CD14-positive monocyte (primary cell): ENCODE results near the gene DLGAP4. TPM values are rescaled to one million over a fixed set of nuclear protein-coding genes. Genes with fewer than 3 reads are reported as not detected.

Experiments
- DNase-seq, 3 donors: peaks; one replicate each; pipeline ENCODE4 v3.0.0-alpha.2; 2011 to 2022
- H2AFZ ChIP-seq: 2 replicates; pipeline ENCODE4 v1.6.0; 2012; ENCODE audit warnings: mild to moderate bottlenecking, low read depth, low read length, inconsistent platforms; ENCODE audit not compliant: insufficient read depth, poor library complexity, severe bottlenecking
- H3K27ac ChIP-seq, 2 donors: 1 replicate in 1 of 2; 2 replicates in 1 of 2; pipeline ENCODE4 v1.5.1; 2012 to 2013; ENCODE audit warnings: low read length in 2 of 2, control low read depth in 1 of 2, inconsistent platforms in 1 of 2, low read depth in 1 of 2, mild to moderate bottlenecking in 1 of 2
- H3K27me3 ChIP-seq, 2 donors: one replicate each; pipeline versions ENCODE4 v1.6.0 to v1.6.1; 2011 to 2013; ENCODE audit warnings: low read length in 2 of 2; ENCODE audit not compliant: control insufficient read depth in 2 of 2, insufficient read depth in 2 of 2
- H3K36me3 ChIP-seq, 2 donors: replicated peaks in 1 of 2; 1 replicate in 1 of 2; 2 replicates in 1 of 2; pipeline versions ENCODE4 v1.5.1 to v1.6.1; 2012 to 2013; ENCODE audit warnings: low read length in 2 of 2, control low read depth in 1 of 2, inconsistent platforms in 1 of 2, mild to moderate bottlenecking in 1 of 2; ENCODE audit not compliant: insufficient read depth in 2 of 2, control insufficient read depth in 1 of 2
- H3K4me1 ChIP-seq, 2 donors: 1 replicate in 1 of 2; 2 replicates in 1 of 2; pipeline versions ENCODE4 v1.5.1 to v1.6.1; 2012 to 2013; ENCODE audit warnings: low read length in 2 of 2, control low read depth in 1 of 2, inconsistent platforms in 1 of 2, mild to moderate bottlenecking in 1 of 2, moderate library complexity in 1 of 2; ENCODE audit not compliant: insufficient read depth in 2 of 2, control insufficient read depth in 1 of 2
- H3K4me2 ChIP-seq: replicated peaks from 2 replicates; pipeline ENCODE3; 2012; ENCODE audit warnings: low read length, moderate library complexity, mild to moderate bottlenecking; ENCODE audit not compliant: poor library complexity, severe bottlenecking; ENCODE audit errors: extremely low read depth
- H3K4me3 ChIP-seq, 3 experiments: fragments of 200-600 bp in 1 of 3; sonication (generic) in 1 of 3; replicated peaks in 1 of 3; 1 replicate in 2 of 3; 2 replicates in 1 of 3; pipeline ENCODE4 v1.5.1; 2011 to 2013; ENCODE audit warnings: low read length in 3 of 3, mild to moderate bottlenecking in 3 of 3, control low read depth in 2 of 3, low read depth in 2 of 3, inconsistent platforms in 1 of 3, moderate library complexity in 1 of 3
- H3K79me2 ChIP-seq: 2 replicates; pipeline ENCODE4 v1.6.0; 2012; ENCODE audit warnings: mild to moderate bottlenecking, control low read depth, inconsistent platforms, low read length, moderate library complexity; ENCODE audit not compliant: insufficient read depth
- H3K9ac ChIP-seq: 2 replicates; pipeline ENCODE4 v1.6.0; 2017; ENCODE audit warnings: low read length, mild to moderate bottlenecking; ENCODE audit not compliant: insufficient read depth, poor library complexity, severe bottlenecking
- H3K9me3 ChIP-seq, 2 donors: replicated peaks in 1 of 2; 1 replicate in 1 of 2; 2 replicates in 1 of 2; pipeline versions ENCODE4 v1.5.1 to v1.6.1; 2012 to 2013; ENCODE audit warnings: low read length in 2 of 2, control low read depth in 1 of 2; ENCODE audit not compliant: control insufficient read depth in 1 of 2, insufficient read depth in 1 of 2
- H4K20me1 ChIP-seq: 2 replicates; pipeline ENCODE4 v1.6.0; 2012; ENCODE audit warnings: mild to moderate bottlenecking, low read length, control low read depth, moderate library complexity; ENCODE audit not compliant: insufficient read depth
- H3K27ac Mint-ChIP-seq, 7 donors: one replicate each; pipeline ENCODE4 v1.8.0; 2020; ENCODE audit warnings: mild to moderate bottlenecking in 7 of 7, mixed read lengths in 7 of 7, moderate library complexity in 6 of 7, inconsistent platforms in 2 of 7
- H3K27me3 Mint-ChIP-seq, 3 donors: one replicate each; pipeline ENCODE4 v1.8.0; 2021 to 2022; ENCODE audit warnings: low read depth in 3 of 3, mild to moderate bottlenecking in 3 of 3, mixed read lengths in 3 of 3, moderate library complexity in 3 of 3, inconsistent platforms in 1 of 3
- H3K36me3 Mint-ChIP-seq, 2 donors: one replicate each; pipeline ENCODE4 v1.8.0; 2020; ENCODE audit warnings: mixed read lengths in 2 of 2, inconsistent platforms in 1 of 2, mild to moderate bottlenecking in 1 of 2
- H3K4me1 Mint-ChIP-seq: one replicate; pipeline ENCODE4 v1.8.0; 2020; ENCODE audit warnings: mild to moderate bottlenecking, mixed read lengths
- H3K4me3 Mint-ChIP-seq, 2 donors: one replicate each; pipeline ENCODE4 v1.8.0; 2020; ENCODE audit warnings: mild to moderate bottlenecking in 2 of 2, mixed read lengths in 2 of 2, moderate library complexity in 1 of 2
- H3K9me3 Mint-ChIP-seq, 7 donors: one replicate each; pipeline ENCODE4 v1.8.0; 2020 to 2022; ENCODE audit warnings: mixed read lengths in 7 of 7, mild to moderate bottlenecking in 6 of 7, moderate library complexity in 6 of 7, inconsistent platforms in 2 of 7
- WGBS: methylation state at CpG from one replicate; pipeline ENCODE4 v1.1.5; 2013; ENCODE audit warnings: missing lambda C conversion rate; ENCODE audit not compliant: insufficient coverage; 5-methylcytosine and 5-hydroxymethylcytosine counted together
- intact Hi-C, 2 donors: fragments of 100-400 bp; cut with micrococcal nuclease; formaldehyde crosslinking; loops; one replicate each; pipeline versions ENCODE4 v1.15.0 to v1.15.1; 2023
- polyA plus RNA-seq, 3 donors: library from polyadenylated mRNA; depleted of rRNA in 1 of 3; unstranded in 2 of 3; stranded (reverse) in 1 of 3; fragments of 300-500 nt in 2 of 3; fragments of >200 nt in 1 of 3; fragmentation: Illumina TruSeq in 2 of 3; gene quantifications; 1 replicate in 2 of 3; 2 replicates in 1 of 3; pipeline ENCODE4 v1.2.3, GENCODE V29; 2012 to 2021
- TF ChIP-seq, protein P1 (sequence below): fragments of 200-600 bp; IDR thresholded peaks from one replicate; pipeline ENCODE4 v1.8.0; 2022; ENCODE audit warnings: antibody characterized with exemption, mild to moderate bottlenecking

Gene DLGAP4
- polyA plus RNA-seq, 3 donors, result 9.9 to 52.7 (median 17.6) TPM

DNA sequence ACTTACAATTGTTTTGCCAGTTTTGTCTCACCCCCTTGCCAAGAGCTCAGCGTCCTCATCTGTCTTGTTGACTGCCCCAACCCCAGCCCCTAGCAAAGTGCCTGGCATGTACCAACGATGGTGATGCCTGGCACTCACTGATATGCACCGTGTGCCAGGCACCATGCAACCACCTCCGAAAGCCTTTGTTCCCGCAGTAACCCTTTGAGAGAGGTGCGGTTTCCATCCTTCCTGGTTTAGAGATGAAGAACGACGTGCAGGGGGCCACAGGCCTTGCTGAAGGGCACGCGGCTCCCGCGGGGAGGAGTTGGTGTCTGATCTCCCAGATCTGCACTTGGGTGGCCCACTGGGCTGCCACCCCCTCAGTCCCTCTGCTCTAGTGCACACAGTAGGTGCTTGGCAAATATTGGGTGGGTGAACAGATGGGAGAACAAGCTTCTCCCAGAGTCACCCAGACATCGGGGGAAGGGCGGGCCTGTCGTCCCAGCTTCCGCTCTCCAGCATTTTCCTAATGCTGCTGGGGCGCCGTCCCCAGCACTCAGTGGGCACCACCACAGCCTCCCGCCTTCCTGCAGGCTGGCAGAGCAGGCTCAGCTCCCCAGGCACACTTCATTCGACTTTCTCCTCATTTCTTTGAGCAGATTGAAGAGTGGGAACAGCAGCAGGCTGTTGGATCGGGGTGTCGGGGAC, 35.3 kb downstream of the DLGAP4 start:
- no peak overlapping the region for H2AFZ ChIP-seq
- no peaks in the 10 kb centered on the region for H4K20me1 ChIP-seq
- Mint-ChIP-seq H3K27ac (no peak overlapping the region), H3K9me3 (peaks cover 0 to 1% (median 0%) of the 10 kb centered on the region in 7 donors), H3K36me3 (no peaks in the 10 kb centered on the region), H3K4me3 (no peak overlapping the region), H3K27me3 (peaks cover 3 to 6% (median 6%) of the 10 kb centered on the region in 3 donors), H3K4me1 (no peaks in the 10 kb centered on the region)
- no peak for DNase-seq
- 91% methylated on average over 20 of the region's 22 CpGs for WGBS
- no peaks in the 10 kb centered on the region for H3K79me2 ChIP-seq
- no peaks in the 10 kb centered on the region for H3K36me3 ChIP-seq
- H3K4me2 ChIP-seq, result no peak overlapping the region
- H3K27ac ChIP-seq, result no peak overlapping the region
- no peaks in the 10 kb centered on the region for H3K4me1 ChIP-seq
- H3K4me3 ChIP-seq, result no peak overlapping the region
- H3K27me3 ChIP-seq, result no peaks in the 10 kb centered on the region
- intact Hi-C loops, result no loop called here
- H3K9me3 ChIP-seq, result no peaks in the 10 kb centered on the region
- no peak overlapping the region for H3K9ac ChIP-seq
- TF ChIP-seq, protein P1, sequence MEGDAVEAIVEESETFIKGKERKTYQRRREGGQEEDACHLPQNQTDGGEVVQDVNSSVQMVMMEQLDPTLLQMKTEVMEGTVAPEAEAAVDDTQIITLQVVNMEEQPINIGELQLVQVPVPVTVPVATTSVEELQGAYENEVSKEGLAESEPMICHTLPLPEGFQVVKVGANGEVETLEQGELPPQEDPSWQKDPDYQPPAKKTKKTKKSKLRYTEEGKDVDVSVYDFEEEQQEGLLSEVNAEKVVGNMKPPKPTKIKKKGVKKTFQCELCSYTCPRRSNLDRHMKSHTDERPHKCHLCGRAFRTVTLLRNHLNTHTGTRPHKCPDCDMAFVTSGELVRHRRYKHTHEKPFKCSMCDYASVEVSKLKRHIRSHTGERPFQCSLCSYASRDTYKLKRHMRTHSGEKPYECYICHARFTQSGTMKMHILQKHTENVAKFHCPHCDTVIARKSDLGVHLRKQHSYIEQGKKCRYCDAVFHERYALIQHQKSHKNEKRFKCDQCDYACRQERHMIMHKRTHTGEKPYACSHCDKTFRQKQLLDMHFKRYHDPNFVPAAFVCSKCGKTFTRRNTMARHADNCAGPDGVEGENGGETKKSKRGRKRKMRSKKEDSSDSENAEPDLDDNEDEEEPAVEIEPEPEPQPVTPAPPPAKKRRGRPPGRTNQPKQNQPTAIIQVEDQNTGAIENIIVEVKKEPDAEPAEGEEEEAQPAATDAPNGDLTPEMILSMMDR, result no peak

DNA sequence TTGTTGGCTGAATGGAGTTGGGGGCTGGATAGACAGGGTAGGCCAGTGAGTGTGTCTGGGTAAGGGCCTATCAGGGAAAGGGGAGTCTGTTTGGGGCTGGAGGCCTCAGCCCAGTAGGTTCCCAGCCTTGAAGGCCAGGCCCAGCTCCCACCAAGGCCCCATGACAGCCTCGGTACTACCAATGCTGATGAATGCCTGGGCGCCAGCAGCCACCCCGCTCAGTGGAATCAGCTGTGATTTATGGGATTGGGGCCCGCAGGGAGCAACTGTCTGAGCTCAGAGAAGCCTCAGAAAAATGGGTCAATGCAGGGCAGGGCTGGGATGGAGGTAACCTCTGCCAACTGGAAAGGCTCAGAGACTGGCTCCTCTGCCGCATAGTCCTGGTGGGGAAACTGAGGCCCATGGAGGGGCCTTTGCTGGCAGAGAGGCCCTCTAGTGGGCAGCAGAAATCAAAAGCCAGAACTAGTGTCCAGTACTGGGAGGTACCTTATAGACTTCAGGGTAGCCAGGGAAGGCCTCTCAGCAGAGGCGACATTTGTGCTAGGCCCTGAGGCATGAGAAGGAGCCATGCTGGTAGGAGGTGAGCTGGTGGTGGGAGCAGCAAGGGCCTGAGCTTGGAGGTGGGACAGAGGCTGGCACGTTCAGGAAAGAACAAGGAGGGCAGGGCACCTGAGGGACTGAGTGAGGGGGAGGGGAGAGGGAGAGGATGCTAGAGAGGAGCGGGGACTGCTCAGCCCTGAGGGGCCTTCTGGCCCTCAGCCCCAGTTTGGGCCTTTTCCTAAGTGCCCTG, 36.4 kb downstream of the DLGAP4 start:
- Mint-ChIP-seq H3K36me3 (no peaks in the 10 kb centered on the region), H3K4me3 (no peak overlapping the region), H3K9me3 (no peaks in the 10 kb centered on the region), H3K4me1 (no peaks in the 10 kb centered on the region), H3K27ac (no peak overlapping the region), H3K27me3 (peaks cover 1 to 6% (median 6%) of the 10 kb centered on the region in 3 donors)
- Histone ChIP-seq H3K27me3 (no peaks in the 10 kb centered on the region), H3K36me3 (no peaks in the 10 kb centered on the region), H3K9me3 (no peaks in the 10 kb centered on the region), H2AFZ (no peak overlapping the region), H4K20me1 (no peaks in the 10 kb centered on the region), H3K9ac (no peak overlapping the region), H3K4me2 (no peak overlapping the region), H3K4me1 (no peaks in the 10 kb centered on the region), H3K4me3 (no peak overlapping the region), H3K27ac (no peak overlapping the region), H3K79me2 (no peaks in the 10 kb centered on the region)
- DNase-seq, result no peak
- TF ChIP-seq, protein P1, result no peak
- WGBS, result 84% methylated on average over 8 of the region's 8 CpGs
- intact Hi-C loops, result no loop called here
